ENCODE results near the gene ATP5ME.

DNA sequence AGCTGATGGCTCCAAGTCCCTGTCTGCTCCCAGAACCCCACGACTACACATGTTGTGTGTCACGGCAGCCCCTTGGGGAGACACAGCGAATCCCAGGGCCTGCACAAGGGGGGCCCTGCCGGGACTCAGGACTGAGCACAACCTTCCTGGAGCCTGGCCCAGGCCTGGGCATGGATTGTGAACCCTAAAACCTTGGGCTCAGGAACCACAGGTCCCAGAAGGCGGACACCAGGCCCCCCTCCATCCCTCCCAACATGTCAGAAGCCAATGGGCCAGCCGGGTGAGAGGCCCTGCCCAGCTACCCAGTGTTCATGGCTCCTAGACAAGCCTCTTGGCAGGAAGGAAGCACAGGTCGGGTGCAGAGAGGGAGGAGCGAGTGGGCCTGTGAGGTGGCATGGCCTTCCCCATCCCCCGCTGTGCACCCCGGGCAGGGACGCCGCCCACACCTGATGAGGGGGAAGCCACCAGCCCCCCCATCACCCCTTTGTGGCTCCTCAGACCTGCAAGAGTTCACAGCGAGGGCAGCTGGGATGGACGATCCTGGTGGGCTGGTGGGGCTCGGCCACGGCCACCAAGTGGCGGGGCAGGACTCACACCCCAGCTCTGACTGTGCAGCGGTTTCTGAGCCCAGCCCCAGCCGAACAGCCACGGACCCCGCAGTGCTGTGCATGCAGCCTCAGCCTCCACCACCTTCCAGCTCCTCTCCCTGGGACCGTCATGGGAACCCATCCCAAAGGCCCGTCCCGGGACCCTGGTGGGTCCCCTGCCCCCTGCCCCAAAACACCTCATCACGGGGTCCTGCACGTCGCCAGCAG is 45.0 kb downstream of the ATP5ME start:
- TF ChIP-seq, protein P1, sequence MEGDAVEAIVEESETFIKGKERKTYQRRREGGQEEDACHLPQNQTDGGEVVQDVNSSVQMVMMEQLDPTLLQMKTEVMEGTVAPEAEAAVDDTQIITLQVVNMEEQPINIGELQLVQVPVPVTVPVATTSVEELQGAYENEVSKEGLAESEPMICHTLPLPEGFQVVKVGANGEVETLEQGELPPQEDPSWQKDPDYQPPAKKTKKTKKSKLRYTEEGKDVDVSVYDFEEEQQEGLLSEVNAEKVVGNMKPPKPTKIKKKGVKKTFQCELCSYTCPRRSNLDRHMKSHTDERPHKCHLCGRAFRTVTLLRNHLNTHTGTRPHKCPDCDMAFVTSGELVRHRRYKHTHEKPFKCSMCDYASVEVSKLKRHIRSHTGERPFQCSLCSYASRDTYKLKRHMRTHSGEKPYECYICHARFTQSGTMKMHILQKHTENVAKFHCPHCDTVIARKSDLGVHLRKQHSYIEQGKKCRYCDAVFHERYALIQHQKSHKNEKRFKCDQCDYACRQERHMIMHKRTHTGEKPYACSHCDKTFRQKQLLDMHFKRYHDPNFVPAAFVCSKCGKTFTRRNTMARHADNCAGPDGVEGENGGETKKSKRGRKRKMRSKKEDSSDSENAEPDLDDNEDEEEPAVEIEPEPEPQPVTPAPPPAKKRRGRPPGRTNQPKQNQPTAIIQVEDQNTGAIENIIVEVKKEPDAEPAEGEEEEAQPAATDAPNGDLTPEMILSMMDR (IDR thresholded peaks at IDR 0.05), result no peak
- no peak for TF ChIP-seq POLR2A (IDR thresholded peaks at IDR 0.05)

Data from esophagus squamous epithelium (tissue), 4 donors.